HG02798 (cell line): Measurements from ENCODE around the gene HSF4.

ENCODE experiments used
- ATAC-seq: cut with Tn5 transposase; IDR thresholded peaks from one replicate; pipeline ENCODE4 v1.9.1; 2021; ENCODE audit warnings: mild to moderate bottlenecking; ENCODE audit not compliant: unreplicated experiment, poor library complexity

HSF4 gene

GRCh38 chr16:67213197-67214019 is 48.9 kb downstream of the HSF4 start:
- no peak for ATAC-seq

DNA sequence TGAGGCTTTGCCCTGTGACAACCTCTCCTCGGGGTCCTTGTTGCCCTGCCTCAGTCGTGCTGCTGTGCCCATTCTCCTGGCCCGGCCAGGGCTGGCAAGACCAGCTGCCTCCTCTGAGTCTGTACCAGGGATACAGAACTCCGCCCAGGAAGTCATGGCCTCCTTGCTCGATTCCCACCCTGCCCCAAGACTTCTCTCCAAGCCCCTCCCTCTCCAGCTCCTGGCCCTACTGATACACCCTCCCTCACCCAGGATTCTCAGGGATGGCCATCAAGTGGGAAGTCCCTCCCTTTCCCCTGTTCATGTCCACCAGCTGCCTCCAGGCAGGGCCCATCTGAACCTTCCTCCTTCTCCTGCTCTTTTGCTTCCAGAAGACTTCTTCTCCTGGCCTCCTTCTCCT is 51.2 kb downstream of the HSF4 start:
- no peak for ATAC-seq

GRCh38 chr16:67216612-67217490 is 52.3 kb downstream of the HSF4 start:
- no peak for ATAC-seq
